Left renal cortex interstitium (tissue), 4 donors: Measurements from ENCODE around the gene IBA57. TPM values are rescaled to one million over a fixed set of nuclear protein-coding genes. Genes with fewer than 3 reads are reported as not detected.
"Not testable (repeated sequence)": the region's sequence is repeated elsewhere in the genome, so short reads cannot be mapped to it uniquely, and the experiment has no call there.

Experiments
- DNase-seq, 4 donors: peaks; one replicate each; pipeline ENCODE4 v3.0.0-alpha.2; 2013; ENCODE audit warnings: low read depth in 4 of 4, low spot score in 2 of 4, missing footprints in 1 of 4
- polyA plus RNA-seq, 4 donors: library from polyadenylated mRNA; unstranded; fragments of 120-200 nt; gene quantifications; one replicate each; pipeline ENCODE4 v1.2.1, GENCODE V29; 2013; ENCODE audit not compliant: insufficient read length in 4 of 4

The IBA57 gene
- polyA plus RNA-seq, 4 donors: 4.1 to 6.6 (median 5.8) TPM

DNA sequence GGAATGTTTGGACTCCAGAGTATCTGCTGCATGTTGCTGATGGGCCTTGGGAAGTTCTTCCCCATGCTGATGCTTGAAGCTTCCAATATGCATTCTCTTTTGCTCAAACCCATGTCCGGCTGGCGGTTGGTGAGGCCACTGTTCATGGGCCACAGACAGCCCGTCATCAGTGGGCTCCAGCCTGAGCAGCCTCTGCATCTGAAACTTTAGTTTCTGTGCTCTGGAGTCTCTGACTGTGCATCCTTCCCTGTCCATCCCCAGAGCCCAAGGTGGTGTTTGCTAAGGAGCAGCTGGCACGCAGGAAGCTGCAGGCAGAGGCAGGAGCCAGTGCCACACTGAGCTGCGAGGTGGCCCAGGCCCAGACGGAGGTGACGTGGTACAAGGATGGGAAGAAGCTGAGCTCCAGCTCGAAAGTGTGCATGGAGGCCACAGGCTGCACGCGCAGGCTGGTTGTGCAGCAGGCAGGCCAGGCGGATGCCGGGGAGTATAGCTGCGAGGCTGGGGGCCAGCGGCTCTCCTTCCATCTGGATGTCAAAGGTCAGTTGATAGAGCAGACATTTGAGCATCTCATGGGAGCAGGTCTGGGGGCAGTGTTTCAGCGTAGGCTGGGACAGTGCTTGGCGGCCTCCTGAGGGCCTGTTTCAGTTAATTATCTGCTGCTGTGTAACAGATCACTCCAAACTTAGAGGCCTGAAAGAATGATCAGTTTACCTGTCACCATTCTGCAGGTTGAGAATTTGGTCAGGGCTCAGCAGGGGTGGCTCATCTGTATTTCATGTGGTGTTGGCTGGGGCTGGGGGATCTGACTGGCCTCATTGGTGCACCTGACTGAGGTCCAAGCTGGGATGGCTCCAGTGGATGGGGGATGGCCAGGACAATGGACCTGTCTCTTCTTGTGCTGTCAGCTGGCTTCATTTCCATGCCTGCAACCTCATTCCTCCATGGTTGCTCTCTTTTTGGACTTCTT, 58.9 kb downstream of the IBA57 start:
- no peak for DNase-seq

DNA sequence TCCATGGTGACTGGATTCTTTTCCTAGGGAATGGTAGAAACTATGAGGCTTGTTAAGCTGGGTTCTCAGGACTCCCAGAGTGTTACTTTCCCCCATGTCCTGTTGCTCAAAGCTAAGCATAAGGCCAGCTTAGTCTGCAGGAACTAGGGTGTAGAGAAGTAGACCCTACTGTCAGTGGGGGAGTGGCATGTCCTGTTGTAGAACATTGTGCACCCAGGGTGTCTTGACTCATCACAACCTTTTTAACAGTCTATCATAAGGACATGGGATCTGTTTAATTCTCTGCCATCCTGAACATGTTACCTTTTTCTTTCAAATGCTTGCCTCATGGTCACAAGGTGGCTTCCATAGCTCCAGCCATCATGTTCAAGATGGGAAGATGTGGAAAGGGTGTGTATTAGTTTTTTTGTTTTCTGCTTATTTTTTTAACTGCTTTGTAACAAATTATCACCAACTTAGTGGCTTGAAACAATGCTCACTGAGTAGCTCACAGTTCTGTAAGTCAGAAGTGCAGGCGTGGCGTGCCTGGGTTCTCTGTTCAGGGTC, 59.6 kb downstream of the IBA57 start:
- DNase-seq: no peak

DNA sequence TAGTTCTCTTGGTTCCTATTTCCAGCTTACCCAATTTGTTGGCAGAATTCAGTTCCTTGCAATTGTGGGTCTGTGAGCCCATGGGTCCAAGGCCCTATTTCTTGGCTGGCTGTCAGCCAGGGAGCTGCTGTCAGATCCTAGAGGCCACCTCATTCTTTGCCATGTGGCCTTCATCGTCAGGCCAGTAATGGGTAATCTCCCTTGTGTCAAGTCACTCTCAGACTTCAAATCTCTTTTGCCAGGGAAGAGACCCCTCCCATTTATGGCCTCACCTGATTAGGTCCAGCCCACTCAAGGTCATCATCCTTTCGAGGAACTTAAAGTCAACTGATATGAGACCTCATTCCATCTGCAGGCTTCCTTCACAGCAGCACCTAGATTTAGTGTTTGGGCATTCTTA, 60.1 kb downstream of the IBA57 start:
- no peak for DNase-seq

DNA sequence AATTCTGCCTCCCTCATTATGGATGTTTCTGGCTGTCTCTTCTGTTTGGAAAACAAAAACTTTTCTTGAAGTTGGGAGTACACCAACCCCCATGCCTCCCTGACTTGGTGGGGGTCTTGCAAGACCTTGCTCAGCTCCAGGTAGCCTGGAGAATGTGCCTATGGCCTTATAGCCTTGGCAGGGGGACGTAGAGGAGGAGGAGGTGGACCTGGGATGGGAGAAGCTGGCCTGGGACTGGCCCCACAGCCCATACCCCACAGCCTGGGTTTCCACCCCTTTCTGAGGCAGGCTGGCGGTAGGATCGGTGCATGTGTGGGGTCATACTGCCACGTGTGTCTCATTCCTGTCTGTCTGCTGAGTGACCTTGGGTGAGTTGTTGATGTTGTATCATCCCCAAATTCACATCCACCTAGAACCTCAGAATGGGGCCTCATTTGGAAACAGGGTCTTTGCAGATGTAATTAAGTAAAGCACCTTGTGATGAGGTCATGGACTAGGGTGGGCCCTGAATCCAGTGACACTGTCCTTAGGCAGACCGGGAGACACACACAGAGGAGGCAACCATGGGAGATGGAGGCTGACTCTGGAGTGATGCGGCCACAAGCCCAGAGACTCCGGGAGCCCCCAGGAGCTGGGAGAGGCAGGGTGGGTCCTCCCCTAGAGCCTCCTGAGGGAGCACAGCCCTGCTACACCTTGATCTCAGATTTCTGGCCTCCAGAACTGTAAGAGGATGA, 60.7 kb downstream of the IBA57 start:
- no peak for DNase-seq

DNA sequence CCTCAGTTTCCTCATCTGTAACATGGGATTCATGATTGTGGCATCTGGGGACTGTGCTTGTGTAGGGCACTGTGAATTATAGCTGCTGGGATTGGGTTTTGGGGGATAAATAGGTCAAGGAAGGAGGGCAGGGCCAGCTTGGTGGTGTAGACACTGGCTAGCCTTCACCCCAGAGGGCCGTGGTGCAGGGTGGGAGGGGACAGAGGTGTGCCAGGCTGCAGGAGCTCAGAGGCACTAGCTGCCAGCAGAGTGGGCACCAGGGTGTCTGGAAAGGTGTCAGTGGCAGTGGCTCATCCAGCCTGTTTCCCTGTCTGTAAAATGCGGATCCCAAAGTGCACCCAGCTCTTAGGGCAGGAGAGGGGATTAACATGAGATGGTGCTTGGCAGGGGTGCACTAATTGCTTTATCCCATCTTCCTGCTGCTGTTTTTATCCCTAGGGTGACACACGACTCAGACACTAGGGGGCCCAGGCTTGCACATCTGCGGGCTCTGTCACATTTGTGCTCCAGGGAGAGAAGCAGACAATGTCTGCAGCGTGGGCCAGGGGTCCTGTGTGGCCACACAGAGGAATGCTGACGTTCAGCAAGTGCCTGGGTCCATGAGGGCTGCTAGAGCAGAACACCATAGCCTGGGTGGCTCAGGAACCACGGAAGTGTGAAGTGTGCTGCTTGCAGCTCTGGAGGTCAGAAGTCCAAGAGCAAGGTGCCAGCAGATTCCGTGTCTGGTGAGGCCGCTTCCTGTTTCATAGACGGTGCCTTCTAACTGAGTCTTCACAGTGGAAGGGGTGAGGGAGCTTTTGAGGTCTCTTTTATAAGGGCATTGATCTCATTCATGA, 61.6 kb downstream of the IBA57 start:
- DNase-seq: no peak

DNA sequence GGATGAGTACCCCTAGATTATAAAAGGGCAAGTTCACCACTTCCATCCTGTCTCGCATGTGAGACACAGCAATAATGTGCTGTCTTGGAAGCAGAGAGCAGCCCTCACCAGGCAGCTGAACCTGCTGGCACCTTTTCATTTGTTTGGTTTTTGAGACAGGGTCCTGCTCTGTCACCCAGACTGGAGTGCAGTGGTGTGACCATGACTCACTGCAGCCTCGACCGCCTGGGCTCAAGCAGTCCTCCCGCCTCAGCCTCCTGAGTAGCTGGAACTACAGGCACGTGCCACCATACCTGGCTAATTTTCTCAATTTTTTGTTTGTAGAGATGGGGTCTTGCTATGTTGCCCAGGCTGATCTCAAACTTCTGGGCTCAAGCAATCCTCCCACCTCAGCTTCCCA, 62.5 kb downstream of the IBA57 start:
- not testable (repeated sequence) for DNase-seq

DNA sequence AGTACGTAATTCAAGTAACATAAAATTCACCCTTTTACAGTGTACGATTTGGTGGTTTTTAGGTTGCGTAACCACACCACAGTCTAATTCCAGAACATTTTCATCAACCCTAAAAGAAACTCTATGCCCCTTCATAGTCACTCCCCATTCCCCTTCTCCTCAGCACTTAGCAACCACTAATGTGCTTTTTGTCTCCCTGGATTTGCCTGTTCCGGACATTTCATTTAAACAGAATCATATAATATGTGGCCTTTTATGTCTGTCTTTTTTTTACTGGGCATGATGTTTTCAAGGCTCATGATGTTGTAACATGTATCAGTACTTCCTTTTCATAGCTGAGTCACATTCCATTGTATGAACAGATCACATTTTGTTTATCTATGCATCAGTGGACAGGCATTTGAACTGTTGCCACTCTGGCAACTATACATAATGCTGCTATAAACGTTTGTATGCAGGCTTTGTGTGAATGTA, 63.0 kb downstream of the IBA57 start:
- no peak for DNase-seq

DNA sequence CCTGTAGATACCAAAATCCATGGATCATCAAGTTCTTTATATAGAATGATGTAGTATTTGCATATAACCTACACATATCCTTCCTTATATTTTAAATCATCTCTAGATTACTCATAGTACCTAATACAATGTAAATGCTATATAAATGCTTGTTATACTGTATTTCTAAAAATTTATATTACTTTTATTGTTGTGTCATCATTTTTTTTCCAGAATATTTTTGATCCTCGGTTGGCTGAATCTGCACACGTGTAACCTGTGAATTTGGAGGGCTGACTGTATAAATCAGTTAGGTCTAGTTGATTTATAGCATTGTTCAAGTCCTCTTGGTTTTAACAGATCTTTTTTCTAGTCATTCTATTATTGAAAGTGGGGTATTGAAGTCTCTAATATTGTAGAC, 65.6 kb downstream of the IBA57 start:
- DNase-seq: no peak

Other genes starting within 250 kb of the IBA57 start
- gene WNT9A, start 217.9 kb upstream of the IBA57 start, polyA plus RNA-seq: 1 to 10 TPM; 1.3 to 1.8 (median 1.6) TPM
- under 1 TPM; 0.12 to 0.36 (median 0.22) TPM for gene WNT3A, start 158.8 kb upstream of the IBA57 start, polyA plus RNA-seq
- gene ARF1, start 83.1 kb upstream of the IBA57 start, polyA plus RNA-seq: 100 to 1,000 TPM; 311 to 414 (median 343) TPM
- 10 to 100 TPM; 13.1 to 26.9 (median 24.2) TPM for gene C1orf35, start 62.5 kb upstream of the IBA57 start, polyA plus RNA-seq
- 10 to 100 TPM; 37.4 to 60.9 (median 49.0) TPM for gene MRPL55, start 56.5 kb upstream of the IBA57 start, polyA plus RNA-seq
- gene GUK1, start 25.5 kb upstream of the IBA57 start, polyA plus RNA-seq: 100 to 1,000 TPM; 107 to 169 (median 142) TPM
- gene GJC2, start 15.9 kb upstream of the IBA57 start, polyA plus RNA-seq: 1 to 10 TPM in 1 of 4 donors, under 1 TPM in 3; 0.56 to 1.2 (median 0.78) TPM
- 10 to 100 TPM; 16.5 to 49.7 (median 34.5) TPM for gene OBSCN, start 42.2 kb downstream of the IBA57 start, polyA plus RNA-seq
- gene TRIM11, start 241.0 kb downstream of the IBA57 start, polyA plus RNA-seq: 10 to 100 TPM; 12.2 to 22.2 (median 17.4) TPM